Neural progenitor cell (in vitro differentiated cells): Measurements from ENCODE around the gene DEDD. TPM values are rescaled to one million over a fixed set of nuclear protein-coding genes. Genes with fewer than 3 reads are reported as not detected.

Experiments used
- DNase-seq: peaks from one replicate; pipeline ENCODE4 v3.0.0-alpha.2; 2016; ENCODE audit warnings: low spot score
- H2AFZ ChIP-seq: fragments of 200-600 bp; sonication (generic); replicated peaks from 2 replicates; pipeline ENCODE4 v1.6.1; 2016; ENCODE audit warnings: antibody characterized with exemption
- H3F3A ChIP-seq: fragments of 200-600 bp; sonication (generic); 2 replicates; pipeline ENCODE4 v1.6.1; 2016; ENCODE audit warnings: antibody characterized with exemption, low read depth
- H3K27ac ChIP-seq: fragments of 200-600 bp; sonication (generic); 2 replicates; pipeline ENCODE4 v1.5.1; 2016; ENCODE audit warnings: mild to moderate bottlenecking
- H3K27me3 ChIP-seq: fragments of 200-600 bp; sonication (generic); 2 replicates; pipeline ENCODE4 v1.6.1; 2016; ENCODE audit warnings: mild to moderate bottlenecking, moderate library complexity
- H3K36me3 ChIP-seq: fragments of 200-600 bp; sonication (generic); 2 replicates; pipeline ENCODE4 v1.5.1; 2016
- H3K4me1 ChIP-seq: fragments of 200-600 bp; sonication (generic); 2 replicates; pipeline ENCODE4 v1.6.1; 2016; ENCODE audit warnings: mixed run types
- H3K4me2 ChIP-seq: fragments of 200-600 bp; sonication (generic); 2 replicates; pipeline ENCODE4 v1.6.1; 2016
- H3K4me3 ChIP-seq: fragments of 200-600 bp; sonication (generic); 2 replicates; pipeline ENCODE4 v1.5.1; 2016
- H3K79me2 ChIP-seq: fragments of 200-600 bp; sonication (generic); 2 replicates; pipeline ENCODE4 v1.6.1; 2016; ENCODE audit warnings: low read depth
- H3K9ac ChIP-seq: fragments of 200-600 bp; sonication (generic); 2 replicates; pipeline ENCODE4 v1.6.1; 2016
- H3K9me3 ChIP-seq: fragments of 200-600 bp; sonication (generic); 2 replicates; pipeline ENCODE4 v1.5.1; 2016; ENCODE audit warnings: low read depth
- H4K20me1 ChIP-seq: fragments of 200-600 bp; sonication (generic); 2 replicates; pipeline ENCODE4 v1.6.1; 2016; ENCODE audit warnings: low read depth
- H3K27ac Mint-ChIP-seq: 3 replicates; pipeline ENCODE4 v1.8.0; 2021; ENCODE audit warnings: mixed read lengths
- H3K27me3 Mint-ChIP-seq: 2 replicates; pipeline ENCODE4 v1.8.0; 2022; ENCODE audit warnings: low read depth, mild to moderate bottlenecking, inconsistent platforms, moderate library complexity, mixed read lengths; ENCODE audit not compliant: insufficient read depth
- H3K36me3 Mint-ChIP-seq: 3 replicates; pipeline ENCODE4 v1.8.0; 2021; ENCODE audit warnings: mixed read lengths
- H3K4me1 Mint-ChIP-seq: 3 replicates; pipeline ENCODE4 v1.8.0; 2021; ENCODE audit warnings: mixed read lengths
- H3K4me3 Mint-ChIP-seq: 3 replicates; pipeline ENCODE4 v1.8.0; 2021; ENCODE audit warnings: mild to moderate bottlenecking, moderate library complexity, mixed read lengths
- H3K9me3 Mint-ChIP-seq: 3 replicates; pipeline ENCODE4 v1.8.0; 2020; ENCODE audit warnings: mixed read lengths
- EZH2 ChIP-seq: fragments of 200-600 bp; sonication (generic); IDR thresholded peaks from 2 replicates; pipeline ENCODE4 v1.6.1; 2017; ENCODE audit warnings: antibody characterized with exemption, mild to moderate bottlenecking, moderate library complexity
- EZH2phosphoT487 ChIP-seq: fragments of 200-600 bp; sonication (generic); IDR thresholded peaks from 2 replicates; pipeline ENCODE4 v1.6.1; 2017; ENCODE audit warnings: antibody characterized with exemption
- total RNA-seq: library from RNA; depleted of rRNA; stranded (reverse); fragments of >200 nt; gene quantifications from 2 replicates; pipeline ENCODE4 v1.2.3, GENCODE V29; 2015; ENCODE audit warnings: low replicate concordance
- TF ChIP-seq, protein P1 (sequence below): fragments of 200-600 bp; sonication (generic); IDR thresholded peaks from 2 replicates; pipeline ENCODE4 v1.5.1; 2017; ENCODE audit warnings: antibody characterized with exemption, mild to moderate bottlenecking

DEDD gene
- total RNA-seq, 1 donor from 2014 or later: 29.7 TPM

DNA sequence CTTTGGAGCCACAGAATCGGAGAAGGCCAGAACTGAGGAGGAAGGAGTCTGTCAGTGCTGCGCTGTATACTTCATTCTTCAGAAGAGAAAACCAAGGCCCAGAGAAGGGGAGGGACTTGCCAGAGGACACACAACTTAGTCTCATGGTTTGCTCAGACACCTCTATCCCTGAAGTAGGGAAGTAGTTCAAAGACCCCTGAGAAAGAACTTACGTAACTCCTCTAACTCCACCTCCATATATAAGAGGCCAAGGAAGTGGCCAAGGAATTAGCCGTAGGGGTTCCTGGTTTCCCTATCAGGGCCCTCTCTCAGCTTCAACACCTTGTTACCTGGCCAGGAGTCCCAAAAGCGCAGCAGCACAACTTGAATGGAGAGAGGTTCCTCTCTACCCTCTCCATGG is 42.5 kb downstream of the DEDD start:
- no peaks in the 10 kb centered on the region for H3K9me3 ChIP-seq
- H3K4me3 ChIP-seq: no peak overlapping the region
- no peak overlapping the region for H3K27ac Mint-ChIP-seq
- no peak overlapping the region for H3K4me2 ChIP-seq
- no peak for TF ChIP-seq EZH2
- TF ChIP-seq, protein P1, sequence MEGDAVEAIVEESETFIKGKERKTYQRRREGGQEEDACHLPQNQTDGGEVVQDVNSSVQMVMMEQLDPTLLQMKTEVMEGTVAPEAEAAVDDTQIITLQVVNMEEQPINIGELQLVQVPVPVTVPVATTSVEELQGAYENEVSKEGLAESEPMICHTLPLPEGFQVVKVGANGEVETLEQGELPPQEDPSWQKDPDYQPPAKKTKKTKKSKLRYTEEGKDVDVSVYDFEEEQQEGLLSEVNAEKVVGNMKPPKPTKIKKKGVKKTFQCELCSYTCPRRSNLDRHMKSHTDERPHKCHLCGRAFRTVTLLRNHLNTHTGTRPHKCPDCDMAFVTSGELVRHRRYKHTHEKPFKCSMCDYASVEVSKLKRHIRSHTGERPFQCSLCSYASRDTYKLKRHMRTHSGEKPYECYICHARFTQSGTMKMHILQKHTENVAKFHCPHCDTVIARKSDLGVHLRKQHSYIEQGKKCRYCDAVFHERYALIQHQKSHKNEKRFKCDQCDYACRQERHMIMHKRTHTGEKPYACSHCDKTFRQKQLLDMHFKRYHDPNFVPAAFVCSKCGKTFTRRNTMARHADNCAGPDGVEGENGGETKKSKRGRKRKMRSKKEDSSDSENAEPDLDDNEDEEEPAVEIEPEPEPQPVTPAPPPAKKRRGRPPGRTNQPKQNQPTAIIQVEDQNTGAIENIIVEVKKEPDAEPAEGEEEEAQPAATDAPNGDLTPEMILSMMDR: no peak
- no peak for TF ChIP-seq EZH2phosphoT487
- no peaks in the 10 kb centered on the region for H3K9me3 Mint-ChIP-seq
- H3K4me1 Mint-ChIP-seq: peaks cover 11% of the 10 kb centered on the region
- H2AFZ ChIP-seq: no peak overlapping the region
- H3K36me3 ChIP-seq: no peaks in the 10 kb centered on the region
- H3K9ac ChIP-seq: no peak overlapping the region
- H4K20me1 ChIP-seq: no peaks in the 10 kb centered on the region
- H3K4me1 ChIP-seq: peaks cover 11% of the 10 kb centered on the region
- H3K27ac ChIP-seq: no peak overlapping the region
- no peaks in the 10 kb centered on the region for H3K27me3 ChIP-seq
- peaks cover 2% of the 10 kb centered on the region for H3K27me3 Mint-ChIP-seq
- no peak overlapping the region for H3K4me3 Mint-ChIP-seq
- no peaks in the 10 kb centered on the region for H3K36me3 Mint-ChIP-seq
- DNase-seq: no peak
- H3F3A ChIP-seq: no peaks in the 10 kb centered on the region
- no peaks in the 10 kb centered on the region for H3K79me2 ChIP-seq

DNA sequence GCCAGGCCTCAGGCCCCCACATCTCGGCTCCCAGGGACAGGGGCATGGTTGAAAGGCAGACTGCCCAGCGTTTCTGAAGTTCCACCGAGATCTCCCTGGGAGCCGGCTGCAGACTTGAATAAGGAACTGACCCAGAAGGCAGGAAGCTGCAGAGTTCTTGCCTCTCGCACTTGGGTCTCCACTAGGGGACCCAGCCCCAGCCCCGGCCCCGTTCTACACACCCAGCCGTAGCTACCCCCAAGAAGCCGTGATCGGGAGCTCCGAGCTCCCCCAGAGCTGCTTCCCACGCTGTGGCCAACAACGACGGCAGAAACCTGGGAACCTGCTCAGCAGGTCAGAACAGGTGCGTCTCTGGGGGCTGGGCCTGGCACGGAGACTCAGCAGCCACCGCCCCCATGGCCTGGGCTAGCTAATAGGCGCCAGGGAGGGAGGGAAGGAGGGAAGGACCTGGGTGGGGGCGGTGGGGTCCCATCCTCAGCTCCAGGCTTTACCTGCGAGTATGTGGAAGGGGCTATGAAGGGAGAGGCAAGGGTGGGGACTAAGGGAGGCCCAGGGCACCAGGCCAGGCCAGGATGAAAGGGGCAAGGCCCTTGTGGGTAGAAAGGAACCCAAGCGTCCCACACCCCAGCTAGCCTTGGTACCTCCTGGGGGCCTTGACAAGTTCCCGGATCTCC is 43.1 kb downstream of the DEDD start, which contains the start of gene NECTIN4:
NECTIN4 (minus strand) TSS at position 308 of the 674 bp plus-strand sequence; CDS start at position 46, 262 bp downstream.
- peaks cover 13% of the 10 kb centered on the region for H3K4me1 Mint-ChIP-seq
- no peak within 1 kb of the TSS for H3K9ac ChIP-seq
- no peak within 1 kb of the TSS for H2AFZ ChIP-seq
- H3K4me2 ChIP-seq: no peak within 1 kb of the TSS
- H3K9me3 ChIP-seq: no peaks in the 10 kb centered on the region
- TF ChIP-seq, protein P1: no peak
- TF ChIP-seq EZH2: no peak
- no peak for TF ChIP-seq EZH2phosphoT487
- H4K20me1 ChIP-seq: no peaks in the 10 kb centered on the region
- no peaks in the 10 kb centered on the region for H3K9me3 Mint-ChIP-seq
- no peaks in the 10 kb centered on the region for H3K27me3 ChIP-seq
- H3K27ac Mint-ChIP-seq: peak within 1 kb of the TSS; percentile 3
- peaks cover 2% of the 10 kb centered on the region for H3K27me3 Mint-ChIP-seq
- H3K4me3 Mint-ChIP-seq: no peak within 1 kb of the TSS
- H3F3A ChIP-seq: no peaks in the 10 kb centered on the region
- H3K4me3 ChIP-seq: no peak within 1 kb of the TSS
- no peak within 1 kb of the TSS for H3K27ac ChIP-seq
- H3K79me2 ChIP-seq: no peaks in the 10 kb centered on the region
- DNase-seq: no peak
- no peaks in the 10 kb centered on the region for H3K36me3 Mint-ChIP-seq
- H3K36me3 ChIP-seq: no peaks in the 10 kb centered on the region
- peaks cover 11% of the 10 kb centered on the region for H3K4me1 ChIP-seq

DNA sequence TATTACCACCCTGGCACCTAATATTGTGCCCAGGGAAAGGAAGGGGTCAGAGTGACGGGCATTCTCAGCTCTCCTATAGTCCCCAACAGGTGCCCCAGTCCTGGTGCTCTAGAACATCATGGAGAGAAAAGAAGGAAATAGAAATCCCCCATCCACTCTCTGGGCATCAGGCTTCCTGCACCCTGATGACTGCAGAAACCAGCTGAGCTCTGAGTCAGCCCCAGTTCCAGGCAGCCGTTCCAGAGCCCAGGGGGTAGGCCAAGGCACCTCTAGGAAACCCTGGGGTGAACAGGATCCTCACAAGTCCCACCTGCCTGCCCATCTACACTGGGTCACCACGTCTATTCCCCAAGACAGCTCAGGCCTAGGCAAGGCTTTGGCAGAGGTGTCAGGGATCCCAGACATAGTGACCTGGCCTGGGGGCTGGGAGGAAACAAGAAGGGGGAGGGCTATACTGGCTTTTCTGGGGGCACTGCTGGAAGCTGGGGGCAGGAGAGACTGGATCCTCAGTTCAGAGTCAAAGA is 43.8 kb downstream of the DEDD start:
- Histone ChIP-seq H3K4me1 (peaks cover 11% of the 10 kb centered on the region), H2AFZ (no peak overlapping the region), H3K4me3 (no peak overlapping the region), H3F3A (no peaks in the 10 kb centered on the region), H3K27me3 (no peaks in the 10 kb centered on the region), H3K9ac (no peak overlapping the region), H3K4me2 (no peak overlapping the region), H3K36me3 (no peaks in the 10 kb centered on the region), H3K27ac (no peak overlapping the region), H3K79me2 (no peaks in the 10 kb centered on the region), H4K20me1 (no peaks in the 10 kb centered on the region), H3K9me3 (no peaks in the 10 kb centered on the region)
- H3K4me1 Mint-ChIP-seq: peaks cover 19% of the 10 kb centered on the region
- H3K4me3 Mint-ChIP-seq: no peak overlapping the region
- no peak for DNase-seq
- H3K9me3 Mint-ChIP-seq: no peaks in the 10 kb centered on the region
- TF ChIP-seq EZH2 (no peak), EZH2phosphoT487 (no peak)
- TF ChIP-seq, protein P1: no peak
- H3K27me3 Mint-ChIP-seq: peaks cover 6% of the 10 kb centered on the region
- peak overlapping the region; percentile 3 for H3K27ac Mint-ChIP-seq
- no peaks in the 10 kb centered on the region for H3K36me3 Mint-ChIP-seq
